Fibroblast of lung (primary cell): ENCODE measurements around the gene ESR2.

Experiments used
- EZH2 ChIP-seq: IDR thresholded peaks from 2 replicates; pipeline ENCODE4 v1.5.1; 2012; ENCODE audit warnings: low read length, control low read depth, mild to moderate bottlenecking; ENCODE audit errors: missing control alignments
- TF ChIP-seq, protein P1 (sequence below), 2 donors: IDR thresholded peaks in 1 of 2; conservative IDR thresholded peaks in 1 of 2; 1 replicate in 1 of 2; 2 replicates in 1 of 2; pipeline ENCODE4 v1.5.1; 2011 to 2012; ENCODE audit warnings: low read length in 2 of 2, control low read depth in 1 of 2, inconsistent platforms in 1 of 2, low read depth in 1 of 2, mild to moderate bottlenecking in 1 of 2

DNA sequence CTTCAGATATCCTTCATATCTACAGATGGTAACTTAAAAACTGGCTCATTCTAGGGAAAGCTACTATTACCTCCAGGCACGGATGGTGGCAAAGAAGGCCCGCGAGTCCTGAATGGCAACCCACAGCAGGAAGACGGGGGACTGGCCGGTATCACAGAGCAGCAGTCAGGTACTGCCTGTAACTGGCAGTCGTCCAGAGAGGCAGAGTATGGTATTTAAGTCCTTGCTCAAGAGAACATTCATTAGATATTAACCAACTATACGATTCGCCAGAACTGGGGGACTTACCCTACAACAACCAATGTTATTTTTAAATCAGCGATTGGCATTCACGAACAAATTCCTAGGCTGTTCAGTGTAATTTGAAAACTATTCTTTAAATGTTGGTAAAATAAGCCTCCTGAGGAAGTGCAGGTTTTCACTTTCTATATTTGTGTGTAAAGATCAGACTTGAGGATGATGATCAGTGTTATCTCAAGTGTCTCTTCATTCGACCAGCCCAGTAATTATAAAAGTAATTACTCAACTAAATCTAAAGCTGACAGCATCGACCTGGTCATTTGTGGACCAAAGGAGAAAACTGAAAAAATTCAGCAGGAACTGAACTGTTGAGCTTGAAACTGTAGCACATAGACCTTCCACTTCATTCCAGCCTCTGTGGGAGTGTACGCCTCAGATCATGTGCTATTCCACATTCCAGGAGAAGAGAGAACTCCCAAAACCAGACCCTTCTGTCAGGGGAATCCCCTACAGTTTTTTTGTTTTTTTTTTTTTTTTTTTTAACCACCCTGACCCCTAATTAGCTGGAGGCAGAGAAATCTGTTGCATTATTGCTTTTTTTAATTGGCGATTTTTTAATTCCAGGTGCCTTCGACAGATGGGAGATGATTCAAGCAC, 75.6 kb downstream of the ESR2 start:
- TF ChIP-seq, protein P1, sequence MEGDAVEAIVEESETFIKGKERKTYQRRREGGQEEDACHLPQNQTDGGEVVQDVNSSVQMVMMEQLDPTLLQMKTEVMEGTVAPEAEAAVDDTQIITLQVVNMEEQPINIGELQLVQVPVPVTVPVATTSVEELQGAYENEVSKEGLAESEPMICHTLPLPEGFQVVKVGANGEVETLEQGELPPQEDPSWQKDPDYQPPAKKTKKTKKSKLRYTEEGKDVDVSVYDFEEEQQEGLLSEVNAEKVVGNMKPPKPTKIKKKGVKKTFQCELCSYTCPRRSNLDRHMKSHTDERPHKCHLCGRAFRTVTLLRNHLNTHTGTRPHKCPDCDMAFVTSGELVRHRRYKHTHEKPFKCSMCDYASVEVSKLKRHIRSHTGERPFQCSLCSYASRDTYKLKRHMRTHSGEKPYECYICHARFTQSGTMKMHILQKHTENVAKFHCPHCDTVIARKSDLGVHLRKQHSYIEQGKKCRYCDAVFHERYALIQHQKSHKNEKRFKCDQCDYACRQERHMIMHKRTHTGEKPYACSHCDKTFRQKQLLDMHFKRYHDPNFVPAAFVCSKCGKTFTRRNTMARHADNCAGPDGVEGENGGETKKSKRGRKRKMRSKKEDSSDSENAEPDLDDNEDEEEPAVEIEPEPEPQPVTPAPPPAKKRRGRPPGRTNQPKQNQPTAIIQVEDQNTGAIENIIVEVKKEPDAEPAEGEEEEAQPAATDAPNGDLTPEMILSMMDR (conservative IDR thresholded peaks at IDR 0.05 in 1 of 2, IDR thresholded peaks at IDR 0.05 in 1 of 2; ENCODE audit: low read depth in 1 of 2, low read length in 2 of 2): no peak
- no peak for TF ChIP-seq EZH2
